ENCODE data around the gene STX10. TPM values are rescaled to one million over a fixed set of nuclear protein-coding genes. Genes with fewer than 3 reads are reported as not detected.

STX10 gene
- polyA plus RNA-seq, 2 of the 4 experiments (the other 2 are of a cell fraction): 41.5 to 61.2 TPM

- peaks cover 74% of the 10 kb centered on the region for H3K4me1 ChIP-seq
- POLR2A ChIA-PET: interaction anchor here (0.6 to 5.4 kb wide), 9 partner anchors 10 to 686 kb away, joined by 3 to 72 read pairs (median 5); partner anchors contain the start of genes IER2 and STX10
- CTCF ChIA-PET: interaction anchor here (0.9 to 3.0 kb wide), 5 partner anchors 12 to 187 kb away, joined by 4 to 10 read pairs (median 6); partner anchors contain the start of genes IER2 and STX10
- peak overlapping the region; percentile 24; the same call in 1 of the 3 replicates for H3K4me3 ChIP-seq
- peak overlapping the region; percentile 99 for H3K4me2 ChIP-seq
- H3K27ac ChIP-seq: peak overlapping the region; percentile 100
- H3K9me3 ChIP-seq: no peaks in the 10 kb centered on the region
- peak; percentile 11 to 25; a peak in 4 of 6 replicates for ATAC-seq
- no peak for FAIRE-seq
- DNase-seq (ENCODE audit: low read depth in 1 of 2, low spot score in 1 of 2): peak in 1 of 2 experiments; percentile 91
- WGBS (ENCODE audit: missing lambda C conversion rate): 4% methylated on average over 8 of the region's 19 CpGs
- peak; percentile 25; the same call in 1 of the 2 replicates for TF ChIP-seq POLR2A (IDR thresholded peaks at IDR 0.05; ENCODE audit: low read length)
- peak; percentile 63; the same call in 1 of the 2 replicates for TF ChIP-seq EHF (CRISPR knock-in tag; IDR thresholded peaks at IDR 0.05)
- TF ChIP-seq BCL3 (IDR thresholded peaks at IDR 0.05): no peak; the same call in 2 of the 3 replicates
- no peak for TF ChIP-seq CBX8 (IDR thresholded peaks at IDR 0.05)
- no peak for TF ChIP-seq FOXS1 (CRISPR knock-in tag; IDR thresholded peaks at IDR 0.05)
- no peak; the same call in 1 of the 2 replicates for TF ChIP-seq HOXB5 (CRISPR knock-in tag; IDR thresholded peaks at IDR 0.05)
- peak; percentile 11; the same call in 1 of the 2 replicates for TF ChIP-seq ZSCAN20 (CRISPR knock-in tag; IDR thresholded peaks at IDR 0.05)
- TF ChIP-seq RFX5 (IDR thresholded peaks at IDR 0.05): no peak
- no peak for TF ChIP-seq E2F6 (IDR thresholded peaks at IDR 0.05; ENCODE audit: borderline replicate concordance, low read depth)
- TF ChIP-seq HMGXB4 (CRISPR knock-in tag; IDR thresholded peaks at IDR 0.05; ENCODE audit: borderline replicate concordance): no peak
- TF ChIP-seq, protein P1, sequence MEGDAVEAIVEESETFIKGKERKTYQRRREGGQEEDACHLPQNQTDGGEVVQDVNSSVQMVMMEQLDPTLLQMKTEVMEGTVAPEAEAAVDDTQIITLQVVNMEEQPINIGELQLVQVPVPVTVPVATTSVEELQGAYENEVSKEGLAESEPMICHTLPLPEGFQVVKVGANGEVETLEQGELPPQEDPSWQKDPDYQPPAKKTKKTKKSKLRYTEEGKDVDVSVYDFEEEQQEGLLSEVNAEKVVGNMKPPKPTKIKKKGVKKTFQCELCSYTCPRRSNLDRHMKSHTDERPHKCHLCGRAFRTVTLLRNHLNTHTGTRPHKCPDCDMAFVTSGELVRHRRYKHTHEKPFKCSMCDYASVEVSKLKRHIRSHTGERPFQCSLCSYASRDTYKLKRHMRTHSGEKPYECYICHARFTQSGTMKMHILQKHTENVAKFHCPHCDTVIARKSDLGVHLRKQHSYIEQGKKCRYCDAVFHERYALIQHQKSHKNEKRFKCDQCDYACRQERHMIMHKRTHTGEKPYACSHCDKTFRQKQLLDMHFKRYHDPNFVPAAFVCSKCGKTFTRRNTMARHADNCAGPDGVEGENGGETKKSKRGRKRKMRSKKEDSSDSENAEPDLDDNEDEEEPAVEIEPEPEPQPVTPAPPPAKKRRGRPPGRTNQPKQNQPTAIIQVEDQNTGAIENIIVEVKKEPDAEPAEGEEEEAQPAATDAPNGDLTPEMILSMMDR (IDR thresholded peaks at IDR 0.05): no peak
- no peak for TF ChIP-seq CHD2 (IDR thresholded peaks at IDR 0.05; ENCODE audit: low read length, partially characterized antibody)
- no peak for TF ChIP-seq USF2 (IDR thresholded peaks at IDR 0.05)
- TF ChIP-seq KDM1A (IDR thresholded peaks at IDR 0.05; ENCODE audit: low read depth): no peak
- no peak for TF ChIP-seq RCOR1 (IDR thresholded peaks at IDR 0.05; ENCODE audit: low read depth, low read length)
- TF ChIP-seq PBX3 (IDR thresholded peaks at IDR 0.05): no peak
- TF ChIP-seq REST (IDR thresholded peaks at IDR 0.05): no peak
- TF ChIP-seq TFCP2L1 (CRISPR knock-in tag; IDR thresholded peaks at IDR 0.05): no peak
- TF ChIP-seq FOSL2 (IDR thresholded peaks at IDR 0.05): 0 out of 2 replicates have a peak, but pooled peaks have one; percentile 5
- peak; percentile 44 for TF ChIP-seq FOSL2 (CRISPR knock-in tag; IDR thresholded peaks at IDR 0.05)
- TF ChIP-seq, protein P2, sequence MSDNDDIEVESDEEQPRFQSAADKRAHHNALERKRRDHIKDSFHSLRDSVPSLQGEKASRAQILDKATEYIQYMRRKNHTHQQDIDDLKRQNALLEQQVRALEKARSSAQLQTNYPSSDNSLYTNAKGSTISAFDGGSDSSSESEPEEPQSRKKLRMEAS (IDR thresholded peaks at IDR 0.05): peak; percentile 78
- TF ChIP-seq MAZ (IDR thresholded peaks at IDR 0.05; ENCODE audit: borderline replicate concordance, low read depth, low read length): no peak
- no peak; a peak in 1 of 5 replicates for TF ChIP-seq EP300 (IDR thresholded peaks at IDR 0.05)
- 0 out of 2 replicates have a peak, but pooled peaks have one; percentile 42 for TF ChIP-seq ZNF302 (CRISPR knock-in tag; IDR thresholded peaks at IDR 0.05)
- TF ChIP-seq BHLHE40 (IDR thresholded peaks at IDR 0.05; ENCODE audit: low read depth, low read length): no peak
- TF ChIP-seq HDAC2 (IDR thresholded peaks at IDR 0.05): no peak
- TF ChIP-seq JUN (IDR thresholded peaks at IDR 0.05): peak in 1 of 2 experiments; percentile 23; a peak in 1 of 5 replicates
- TF ChIP-seq CHD4 (IDR thresholded peaks at IDR 0.05; ENCODE audit: borderline replicate concordance): no peak
These were observed 14.4 kb upstream of the STX10 start for GRCh38 chr19:13164343-13165161.
